IMR-90 (cell line): ENCODE measurements around the gene BDH1.
"Not testable (repeated sequence)": the region's sequence is repeated elsewhere in the genome, so short reads cannot be mapped to it uniquely, and the experiment has no call there.

Source experiments
- BHLHE40 ChIP-seq: fragments of 150-350 bp; IDR thresholded peaks from 2 replicates; pipeline ENCODE4 v1.6.1; 2016; ENCODE audit warnings: mild to moderate bottlenecking, low read depth, low read length
- CEBPB ChIP-seq: IDR thresholded peaks from 2 replicates; pipeline ENCODE4 v1.6.1; 2012; ENCODE audit warnings: low read depth, low read length, improper control_type of control experiment
- FOS ChIP-seq: fragments of 150-350 bp; IDR thresholded peaks from 2 replicates; pipeline ENCODE4 v1.6.1; 2016; ENCODE audit warnings: low read depth, low read length
- MAFK ChIP-seq: IDR thresholded peaks from 2 replicates; pipeline ENCODE4 v1.6.1; 2012; ENCODE audit warnings: low read depth, low read length, improper control_type of control experiment
- MXI1 ChIP-seq: IDR thresholded peaks from 2 replicates; pipeline ENCODE4 v1.6.1; 2012; ENCODE audit warnings: low read depth, mild to moderate bottlenecking, low read length, moderate library complexity, borderline replicate concordance
- POLR2A ChIP-seq: IDR thresholded peaks from 2 replicates; pipeline ENCODE4 v1.6.1; 2012; ENCODE audit warnings: mild to moderate bottlenecking, low read depth, low read length
- RAD21 ChIP-seq: IDR thresholded peaks from 2 replicates; pipeline ENCODE4 v1.6.1; 2012; ENCODE audit warnings: low read length, improper control_type of control experiment
- RCOR1 ChIP-seq: IDR thresholded peaks from 2 replicates; pipeline ENCODE4 v1.6.1; 2012; ENCODE audit warnings: mild to moderate bottlenecking, low read length, improper control_type of control experiment; ENCODE audit not compliant: insufficient replicate concordance
- RFX5 ChIP-seq: IDR thresholded peaks from 2 replicates; pipeline ENCODE4 v1.8.0; 2012; ENCODE audit warnings: low read depth, mild to moderate bottlenecking, low read length, moderate library complexity
- SMC3 ChIP-seq: fragments of 150-350 bp; IDR thresholded peaks from 2 replicates; pipeline ENCODE4 v1.6.1; 2016; ENCODE audit warnings: low read depth, mild to moderate bottlenecking, antibody characterized with exemption, low read length, moderate library complexity
- TF ChIP-seq, protein P1 (sequence below): conservative IDR thresholded peaks from 2 replicates; pipeline ENCODE4 v1.5.1; 2012; ENCODE audit warnings: mild to moderate bottlenecking, low read depth, low read length, improper control_type of control experiment
- TF ChIP-seq, protein P2 (sequence below): fragments of 150-350 bp; IDR thresholded peaks from 2 replicates; pipeline ENCODE4 v1.6.1; 2016; ENCODE audit warnings: low read depth, mild to moderate bottlenecking, low read length, moderate library complexity, borderline replicate concordance

DNA sequence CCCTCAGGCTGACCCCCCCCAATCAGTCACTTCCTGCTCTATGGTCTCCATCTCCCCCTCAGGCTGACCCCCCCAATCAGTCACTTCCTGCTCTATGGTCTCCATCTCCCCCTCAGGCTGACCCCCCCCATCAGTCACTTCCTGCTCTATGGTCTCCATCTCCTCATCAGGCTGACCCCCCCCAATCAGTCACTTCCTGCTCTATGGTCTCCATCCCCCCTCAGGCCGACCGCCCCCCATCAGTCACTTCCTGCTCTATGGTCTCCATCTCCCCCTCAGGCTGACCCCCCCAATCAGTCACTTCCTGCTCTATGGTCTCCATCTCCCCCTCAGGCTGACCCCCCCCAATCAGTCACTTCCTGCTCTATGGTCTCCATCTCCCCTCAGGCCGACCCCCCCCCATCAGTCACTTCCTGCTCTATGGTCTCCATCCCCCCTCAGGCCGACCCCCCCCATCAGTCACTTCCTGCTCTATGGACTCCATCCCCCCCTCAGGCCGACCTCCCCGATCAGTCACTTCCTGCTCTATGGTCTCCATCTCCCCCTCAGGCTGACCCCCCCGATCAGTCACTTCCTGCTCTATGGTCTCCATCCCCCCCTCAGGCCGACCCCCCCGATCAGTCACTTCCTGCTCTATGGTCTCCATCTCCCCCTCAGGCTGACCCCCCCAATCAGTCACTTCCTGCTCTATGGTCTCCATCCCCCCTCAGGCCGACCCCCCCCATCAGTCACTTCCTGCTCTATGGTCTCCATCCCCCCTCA lies 37.7 kb downstream of the BDH1 start:
- not testable (repeated sequence) for TF ChIP-seq CEBPB, MXI1, POLR2A, RAD21, RCOR1, BHLHE40, FOS, SMC3, RFX5, MAFK
- TF ChIP-seq, protein P1, sequence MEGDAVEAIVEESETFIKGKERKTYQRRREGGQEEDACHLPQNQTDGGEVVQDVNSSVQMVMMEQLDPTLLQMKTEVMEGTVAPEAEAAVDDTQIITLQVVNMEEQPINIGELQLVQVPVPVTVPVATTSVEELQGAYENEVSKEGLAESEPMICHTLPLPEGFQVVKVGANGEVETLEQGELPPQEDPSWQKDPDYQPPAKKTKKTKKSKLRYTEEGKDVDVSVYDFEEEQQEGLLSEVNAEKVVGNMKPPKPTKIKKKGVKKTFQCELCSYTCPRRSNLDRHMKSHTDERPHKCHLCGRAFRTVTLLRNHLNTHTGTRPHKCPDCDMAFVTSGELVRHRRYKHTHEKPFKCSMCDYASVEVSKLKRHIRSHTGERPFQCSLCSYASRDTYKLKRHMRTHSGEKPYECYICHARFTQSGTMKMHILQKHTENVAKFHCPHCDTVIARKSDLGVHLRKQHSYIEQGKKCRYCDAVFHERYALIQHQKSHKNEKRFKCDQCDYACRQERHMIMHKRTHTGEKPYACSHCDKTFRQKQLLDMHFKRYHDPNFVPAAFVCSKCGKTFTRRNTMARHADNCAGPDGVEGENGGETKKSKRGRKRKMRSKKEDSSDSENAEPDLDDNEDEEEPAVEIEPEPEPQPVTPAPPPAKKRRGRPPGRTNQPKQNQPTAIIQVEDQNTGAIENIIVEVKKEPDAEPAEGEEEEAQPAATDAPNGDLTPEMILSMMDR, result not testable (repeated sequence)
- TF ChIP-seq, protein P2, sequence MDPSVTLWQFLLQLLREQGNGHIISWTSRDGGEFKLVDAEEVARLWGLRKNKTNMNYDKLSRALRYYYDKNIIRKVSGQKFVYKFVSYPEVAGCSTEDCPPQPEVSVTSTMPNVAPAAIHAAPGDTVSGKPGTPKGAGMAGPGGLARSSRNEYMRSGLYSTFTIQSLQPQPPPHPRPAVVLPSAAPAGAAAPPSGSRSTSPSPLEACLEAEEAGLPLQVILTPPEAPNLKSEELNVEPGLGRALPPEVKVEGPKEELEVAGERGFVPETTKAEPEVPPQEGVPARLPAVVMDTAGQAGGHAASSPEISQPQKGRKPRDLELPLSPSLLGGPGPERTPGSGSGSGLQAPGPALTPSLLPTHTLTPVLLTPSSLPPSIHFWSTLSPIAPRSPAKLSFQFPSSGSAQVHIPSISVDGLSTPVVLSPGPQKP, result not testable (repeated sequence)
